Brain microvascular endothelial cell (primary cell): Measurements from ENCODE around the gene ST7.

Experiments used
- DNase-seq: peaks from one replicate; pipeline ENCODE4 v3.0.0-alpha.2; 2020
- H3K27ac ChIP-seq: fragments of 250-450 bp; sonication (Bioruptor Pico); 2 replicates; pipeline ENCODE4 v1.5.1; 2020; ENCODE audit warnings: mild to moderate bottlenecking, moderate library complexity
- H3K27me3 ChIP-seq: fragments of 250-450 bp; sonication (Bioruptor Pico); replicated peaks from 2 replicates; pipeline ENCODE4 v1.5.1; 2020; ENCODE audit warnings: mild to moderate bottlenecking
- H3K36me3 ChIP-seq: fragments of 250-450 bp; sonication (Bioruptor Pico); replicated peaks from 2 replicates; pipeline ENCODE4 v1.5.1; 2020; ENCODE audit warnings: mild to moderate bottlenecking
- H3K4me3 ChIP-seq: 2 replicates; pipeline ENCODE4 v1.5.1; 2011; ENCODE audit warnings: low read depth, mild to moderate bottlenecking, control low read depth, low read length, moderate library complexity
- CTCF ChIP-seq: IDR thresholded peaks from 2 replicates; pipeline ENCODE4 v1.5.1; 2011; ENCODE audit warnings: low read depth, mild to moderate bottlenecking, moderate library complexity, low read length, control low read depth, inconsistent platforms; ENCODE audit errors: missing control alignments
- in situ Hi-C: cut with HindIII; loops from 2 replicates; pipeline ENCODE4 v1.10.0; 2017; ENCODE audit warnings: low sequenced_read_pairs, low pct_ligation_motif_present

The ST7 gene

GRCh38 chr7:117163101-117163500 lies 209.8 kb downstream of the ST7 start:
- TF ChIP-seq CTCF: no peak
- DNase-seq: no peak

GRCh38 chr7:117164620-117165019 lies 211.3 kb downstream of the ST7 start:
- no peak for TF ChIP-seq CTCF
- Histone ChIP-seq H3K4me3 (no peak overlapping the region), H3K36me3 (no peaks in the 10 kb centered on the region), H3K27ac (no peak overlapping the region), H3K27me3 (no peaks in the 10 kb centered on the region)
- DNase-seq: no peak
- in situ Hi-C loops: no loop called here

More at GRCh38 chr7:117163101-117163500, 209.8 kb downstream of the ST7 start:
- Histone ChIP-seq H3K27me3 (no peaks in the 10 kb centered on the region), H3K27ac (no peak overlapping the region), H3K36me3 (no peaks in the 10 kb centered on the region), H3K4me3 (no peak overlapping the region)
- in situ Hi-C loops: no loop called here

DNA sequence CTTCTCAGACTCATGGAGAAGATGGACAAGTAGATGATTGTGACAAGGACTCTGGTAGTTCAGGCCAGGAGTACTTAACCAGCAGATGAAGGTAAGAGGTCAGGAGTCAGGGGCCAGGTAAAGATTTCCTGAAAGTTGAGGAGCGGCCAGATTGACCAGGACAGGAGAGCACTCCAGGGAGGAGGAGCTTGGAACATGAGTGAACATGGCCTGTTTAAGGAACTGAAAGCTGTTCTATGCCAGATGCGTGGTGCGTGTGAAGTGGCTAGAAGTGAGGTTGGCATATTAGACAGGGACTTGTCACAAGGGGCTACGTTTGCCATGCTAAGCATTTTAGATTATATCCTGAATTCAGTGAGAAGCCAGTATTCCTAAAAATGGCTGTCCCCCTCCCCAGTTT lies 212.4 kb downstream of the ST7 start:
- DNase-seq: no peak

DNA sequence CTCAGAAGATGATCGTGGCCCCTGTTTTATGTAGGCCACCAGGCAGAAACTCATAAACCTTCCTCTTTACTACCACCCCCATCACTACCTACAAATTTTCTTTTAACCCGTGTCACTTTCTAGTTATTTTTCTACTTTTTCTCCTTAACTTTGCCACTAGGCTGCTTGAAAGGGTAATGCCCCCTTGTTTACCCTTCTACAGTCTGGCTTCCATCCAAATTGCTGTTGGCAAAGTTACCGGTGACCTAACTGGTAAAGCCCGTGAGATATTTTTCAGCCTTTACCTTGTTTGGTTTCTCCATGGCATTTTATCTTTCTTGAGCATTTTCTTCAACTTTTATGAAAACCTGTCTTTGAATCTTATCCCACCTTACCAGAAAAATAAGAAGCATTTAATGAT lies 216.6 kb downstream of the ST7 start:
- Histone ChIP-seq H3K27me3 (no peaks in the 10 kb centered on the region), H3K27ac (no peak overlapping the region), H3K36me3 (peaks cover 14% of the 10 kb centered on the region), H3K4me3 (no peak overlapping the region)
- in situ Hi-C loops: no loop called here
- no peak for TF ChIP-seq CTCF
- no peak for DNase-seq

More for the DNA sequence above, 212.4 kb downstream of the ST7 start:
- in situ Hi-C loops: no loop called here
- Histone ChIP-seq H3K36me3 (no peaks in the 10 kb centered on the region), H3K27me3 (no peaks in the 10 kb centered on the region), H3K4me3 (no peak overlapping the region), H3K27ac (no peak overlapping the region)
- no peak for TF ChIP-seq CTCF

DNA sequence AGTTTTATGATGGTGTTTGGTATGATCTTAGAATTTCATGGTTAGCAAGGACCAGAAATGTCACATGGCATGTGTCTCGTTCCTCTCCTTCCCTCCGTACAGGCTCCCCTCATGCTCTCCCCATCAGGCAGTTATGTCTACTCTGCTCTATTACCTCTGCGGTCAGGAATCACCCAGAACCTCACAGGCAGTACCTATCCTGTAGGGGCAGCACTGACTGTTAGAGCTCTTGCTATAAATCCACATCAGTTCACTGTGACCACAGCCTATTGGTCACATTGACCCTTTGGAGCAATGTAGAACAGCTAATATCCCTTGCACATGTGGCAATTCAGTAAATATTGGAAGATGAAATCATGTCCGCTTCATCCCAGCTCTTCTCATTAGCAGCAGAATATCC lies 217.8 kb downstream of the ST7 start:
- Histone ChIP-seq H3K36me3 (peaks cover 14% of the 10 kb centered on the region), H3K4me3 (no peak overlapping the region), H3K27me3 (no peaks in the 10 kb centered on the region), H3K27ac (no peak overlapping the region)
- peak; percentile 48 for TF ChIP-seq CTCF
- in situ Hi-C loops: no loop called here
- DNase-seq: no peak

DNA sequence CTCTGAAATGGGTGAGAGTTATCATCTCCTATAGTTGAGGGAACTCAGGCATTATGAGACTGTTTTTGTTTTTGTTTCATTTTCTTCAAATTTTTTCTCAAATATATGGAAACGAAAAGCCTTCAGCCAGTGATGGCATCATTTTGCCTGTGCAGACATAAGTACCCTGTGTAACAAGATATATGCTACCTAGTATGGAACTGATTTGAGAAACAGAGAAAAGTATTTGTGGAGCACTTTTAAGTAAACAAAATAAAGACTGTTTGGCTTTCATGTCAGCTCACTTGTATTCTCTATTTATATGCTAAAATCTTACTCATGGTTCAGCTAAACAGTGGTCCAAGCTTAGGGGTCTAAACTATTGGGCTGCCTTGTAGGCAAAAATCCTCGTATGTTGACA lies 219.0 kb downstream of the ST7 start:
- no peak for DNase-seq
- TF ChIP-seq CTCF: no peak
- in situ Hi-C loops: no loop called here
- Histone ChIP-seq H3K27ac (no peak overlapping the region), H3K36me3 (peaks cover 14% of the 10 kb centered on the region), H3K4me3 (no peak overlapping the region), H3K27me3 (no peaks in the 10 kb centered on the region)
